DMS53 treated with DMSO at 0.1 percent for 48 hours (cell line): Measurements from ENCODE around the gene SH2D4B.
"Not testable (repeated sequence)": the region's sequence is repeated elsewhere in the genome, so short reads cannot be mapped to it uniquely, and the experiment has no call there.

Experiments
- DNase-seq: peaks from one replicate; lab custom pipeline; 2025; ENCODE audit not compliant: unreplicated experiment; lab: John Stamatoyannopoulos, UW

The SH2D4B gene

DNA sequence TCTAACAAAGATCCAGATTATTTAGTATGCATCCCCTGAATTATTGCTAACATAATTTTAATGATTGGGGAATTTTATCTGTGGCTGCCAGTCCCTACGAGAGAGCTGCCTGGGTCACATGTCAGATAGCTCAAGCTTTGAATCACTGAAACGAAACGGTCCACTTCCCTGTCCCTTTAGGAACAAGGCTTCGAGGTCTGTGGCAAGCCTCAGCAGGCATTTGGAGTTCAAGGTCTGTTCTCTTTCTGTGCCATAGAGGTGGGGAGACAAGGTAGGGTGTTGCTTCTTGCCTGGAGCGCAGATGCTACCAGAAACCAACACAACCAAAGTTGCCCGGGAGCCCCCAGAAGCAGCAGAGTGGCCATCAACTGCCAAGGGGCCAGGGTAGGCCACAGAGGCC lies 13.9 kb upstream of the SH2D4B start:
- DNase-seq: no peak

- DNase-seq: no peak
Observed at GRCh38 chr10:80524190-80524909, 13.4 kb upstream of the SH2D4B start.

DNA sequence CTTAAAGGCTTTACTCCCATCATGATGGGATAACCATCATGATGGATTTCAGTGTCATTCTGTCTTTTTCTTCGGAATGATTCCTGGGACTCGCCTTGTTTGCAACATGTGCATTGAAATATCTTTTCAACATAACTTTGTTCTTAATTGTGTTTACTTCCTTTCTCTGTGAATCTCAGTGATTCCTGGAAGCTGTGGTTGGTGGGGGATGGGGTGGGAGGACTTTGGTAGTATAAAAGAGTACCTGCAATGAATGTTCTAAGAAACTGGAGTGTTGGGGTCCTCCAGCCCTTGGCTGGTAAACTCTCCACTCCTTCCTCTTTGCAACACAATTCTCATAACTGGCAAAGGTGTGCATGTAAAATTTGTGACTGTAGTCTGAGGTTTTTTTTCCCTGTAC lies 11.5 kb upstream of the SH2D4B start:
- no peak for DNase-seq

DNA sequence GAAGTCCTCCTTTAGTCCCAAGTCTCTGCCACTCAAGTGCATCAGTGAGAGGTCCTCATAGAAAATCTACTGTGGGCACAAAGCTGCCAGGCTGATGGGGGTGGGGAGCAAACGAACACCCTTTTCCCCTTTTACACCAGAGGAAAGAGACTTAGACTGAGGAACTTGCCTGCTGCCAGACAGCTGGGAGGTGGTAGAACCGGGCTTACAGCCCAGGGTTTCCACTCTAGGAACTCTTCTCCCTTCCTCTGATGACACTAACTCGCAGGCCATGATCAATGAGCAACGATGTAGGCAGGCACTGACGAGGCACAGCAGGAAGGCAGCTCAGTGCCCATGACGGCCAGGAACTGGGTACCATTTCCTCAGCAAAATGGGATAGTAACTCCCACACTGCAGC lies 11.0 kb upstream of the SH2D4B start:
- DNase-seq: no peak

DNA sequence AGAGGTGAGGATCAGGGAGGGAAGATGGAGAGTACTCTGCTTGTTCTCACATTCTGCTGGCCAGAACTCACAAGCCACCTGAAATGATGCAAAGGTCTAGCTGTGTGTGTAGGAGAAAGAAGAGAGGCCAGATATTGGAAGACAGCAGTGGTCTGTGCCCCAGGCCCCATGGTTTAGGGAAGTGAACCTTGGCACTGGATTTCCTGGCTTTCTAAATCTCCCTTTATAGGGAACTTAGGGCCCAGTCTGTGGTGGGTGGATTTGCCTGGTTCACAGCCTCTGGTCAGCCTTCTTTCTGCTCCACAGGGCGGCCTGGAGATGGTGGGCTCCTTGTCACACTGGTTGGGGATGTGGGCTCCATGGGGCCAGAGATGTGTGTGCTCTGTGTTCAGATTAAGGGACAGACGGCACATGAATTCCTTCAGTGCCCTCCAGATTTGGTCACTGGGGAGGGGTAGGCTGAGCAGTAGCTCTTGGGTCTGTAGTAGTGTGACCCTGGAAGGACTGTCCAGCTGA lies 9.5 kb upstream of the SH2D4B start:
- no peak for DNase-seq

GRCh38 chr10:80528901-80529300 lies 8.8 kb upstream of the SH2D4B start:
- DNase-seq: no peak

GRCh38 chr10:80529604-80530003 lies 8.1 kb upstream of the SH2D4B start:
- no peak for DNase-seq

- no peak for DNase-seq
Observed at GRCh38 chr10:80530251-80530650, 7.5 kb upstream of the SH2D4B start.

DNA sequence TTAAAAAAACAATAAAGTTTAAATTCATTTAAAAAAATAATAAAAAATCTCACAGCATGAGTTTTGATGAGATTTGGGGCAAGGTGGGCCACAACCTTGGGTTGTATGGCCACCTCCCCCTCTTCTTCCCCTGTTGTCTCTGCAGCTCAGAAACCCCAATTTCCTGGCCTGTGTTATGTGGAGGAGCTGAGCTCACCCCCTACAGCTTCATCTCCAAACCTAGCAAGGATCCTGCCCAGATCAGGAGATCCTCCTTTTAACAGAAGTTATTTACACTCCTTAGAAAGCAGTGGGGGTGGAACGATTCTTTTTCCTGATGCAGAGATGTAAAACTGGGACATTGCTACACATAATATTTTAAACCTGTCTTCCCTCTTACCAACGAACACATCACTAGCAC lies 6.9 kb upstream of the SH2D4B start:
- no peak for DNase-seq

DNA sequence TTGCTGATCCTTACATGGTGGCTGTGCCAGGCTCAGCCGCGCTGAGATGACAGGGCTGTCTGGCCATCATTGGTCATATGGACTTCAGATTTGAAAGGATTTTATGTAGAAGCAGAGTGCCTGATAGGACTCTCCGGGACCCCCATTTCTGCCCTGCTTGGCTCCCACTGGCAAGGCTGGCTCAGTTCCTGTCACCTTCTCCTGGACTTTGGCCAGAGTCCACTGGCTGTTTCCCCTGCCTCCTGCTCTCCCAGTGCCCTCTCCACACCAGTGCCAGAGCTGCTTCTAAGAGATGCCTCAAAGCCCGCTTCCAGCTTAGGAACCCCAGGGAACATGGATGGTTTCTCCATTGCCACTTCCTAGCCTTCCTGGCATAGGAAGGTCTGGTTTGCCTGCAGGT lies 5.1 kb upstream of the SH2D4B start:
- DNase-seq: no peak

DNA sequence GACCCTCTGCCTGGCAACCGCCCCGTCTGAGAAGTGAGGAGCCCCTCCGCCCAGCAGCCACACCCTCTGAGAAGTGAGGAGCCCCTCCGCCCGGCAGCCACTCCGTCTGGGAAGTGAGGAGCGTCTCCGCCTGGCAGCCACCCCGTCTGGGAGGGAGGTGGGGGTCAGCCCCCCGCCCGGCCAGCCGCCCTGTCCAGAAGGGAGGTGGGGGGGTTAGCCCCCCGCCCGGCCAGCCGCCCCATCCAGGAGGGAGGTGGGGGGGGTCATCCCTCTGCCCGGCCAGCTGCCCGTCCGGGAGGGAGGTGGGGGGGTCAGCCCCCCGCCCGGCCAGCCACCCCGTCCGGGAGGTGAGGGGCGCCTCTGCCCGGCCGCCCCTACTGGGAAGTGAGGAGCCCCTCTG lies 3.6 kb upstream of the SH2D4B start:
- not testable (repeated sequence) for DNase-seq

- not testable (repeated sequence) for DNase-seq
Observed at GRCh38 chr10:80534646-80535045, 3.1 kb upstream of the SH2D4B start.

DNA sequence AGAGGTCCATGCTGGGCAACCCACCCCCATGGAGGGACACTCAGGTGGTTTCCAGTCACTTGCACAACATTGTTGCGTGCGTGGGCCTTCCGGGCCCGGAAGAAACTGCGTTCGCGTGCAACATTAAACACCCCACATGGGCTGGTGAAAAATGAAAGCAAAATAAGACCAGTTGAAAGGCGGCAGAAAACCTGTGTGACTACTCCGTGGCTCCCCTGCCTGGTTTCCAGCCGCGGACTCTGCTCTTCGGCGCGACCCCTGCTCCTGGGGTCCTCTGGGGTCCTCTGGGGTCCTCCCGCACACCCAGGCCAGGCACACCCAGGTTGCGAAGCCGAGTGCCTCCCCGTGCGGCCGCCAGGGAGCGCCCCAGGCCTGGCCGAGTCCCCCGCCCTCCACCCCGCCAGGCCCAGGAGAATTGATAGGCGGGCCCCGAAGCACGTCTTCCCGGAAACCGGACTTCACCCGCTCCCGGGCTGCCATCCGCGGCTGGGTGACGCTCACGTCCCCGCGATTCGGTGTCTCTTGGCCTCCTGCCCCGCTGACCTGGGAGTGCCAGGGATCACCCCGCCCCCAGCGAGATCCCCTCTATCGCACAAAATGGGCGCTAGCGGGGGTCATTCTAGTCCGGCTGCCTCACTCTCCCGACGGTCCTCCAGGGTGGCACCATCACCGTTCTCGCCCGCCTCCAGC lies 1.9 kb upstream of the SH2D4B start:
- peak; percentile 71 for DNase-seq

- DNase-seq: no peak
Observed at GRCh38 chr10:80536361-80536835, 1.3 kb upstream of the SH2D4B start.

DNA sequence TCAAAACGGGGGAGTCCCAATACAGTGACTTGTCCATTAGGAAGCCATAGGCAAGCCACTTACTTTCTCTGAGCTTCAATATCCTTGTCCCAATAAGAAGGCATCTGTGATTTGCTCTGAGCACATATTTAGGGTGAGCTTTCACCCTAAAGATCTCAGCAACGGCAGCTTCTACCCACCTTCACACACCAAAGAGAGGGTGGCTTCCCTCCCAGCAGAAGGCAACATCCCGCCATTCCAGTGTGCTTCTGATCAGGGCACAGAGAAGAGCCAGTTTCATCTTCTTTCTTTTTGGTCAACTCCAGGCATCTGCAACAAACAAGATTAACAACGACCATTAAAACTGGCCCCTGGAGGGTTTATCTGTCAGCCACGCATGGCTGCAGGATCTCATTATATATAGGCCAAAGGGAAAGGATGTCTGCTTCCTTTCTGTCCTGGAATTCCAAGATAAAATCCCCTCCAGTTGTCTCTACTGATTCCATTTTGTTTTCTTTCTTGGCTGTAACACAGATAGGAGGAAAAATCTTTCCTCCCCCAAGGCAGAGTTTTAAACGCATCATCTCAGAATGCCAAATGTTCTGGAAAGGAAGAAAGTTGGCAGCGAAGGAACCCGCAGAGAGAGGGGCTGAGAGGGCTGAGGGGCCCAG lies 491 bp upstream of the SH2D4B start:
- DNase-seq: no peak

DNA sequence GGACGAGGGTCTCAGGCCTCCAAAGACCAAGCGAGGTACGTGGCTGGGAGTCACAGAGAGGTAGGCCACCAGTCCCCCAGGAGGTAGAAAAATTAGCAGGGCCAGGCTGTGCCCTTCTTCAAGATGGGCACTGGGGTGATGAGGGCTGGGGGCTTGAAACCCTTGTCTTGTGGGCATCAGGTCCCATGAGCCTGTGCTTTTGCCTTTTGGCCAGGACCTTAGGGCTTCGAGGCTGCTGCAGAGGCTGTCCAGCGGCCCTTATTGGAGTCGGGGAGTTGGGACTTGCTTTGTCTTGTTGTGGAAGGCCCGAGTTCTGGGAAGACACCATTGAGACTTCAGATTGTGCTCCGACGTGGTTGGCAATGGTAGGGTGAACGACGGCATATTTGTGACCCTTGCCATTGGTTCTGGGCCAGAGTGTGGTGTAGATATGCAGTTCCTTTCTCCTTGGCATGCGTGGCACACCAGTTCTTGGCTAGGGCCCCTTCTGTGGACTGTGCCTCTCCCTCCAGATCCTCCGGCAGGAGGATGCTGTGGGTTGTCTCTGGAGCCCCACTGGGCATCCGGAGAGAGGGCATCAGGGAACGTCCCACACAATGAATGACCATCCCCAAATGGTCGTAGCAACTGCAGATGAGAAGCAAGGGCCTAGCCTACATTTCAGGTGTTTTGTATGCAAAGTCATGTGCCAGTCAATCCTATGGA lies 931 bp downstream of the SH2D4B start:
- no peak for DNase-seq

GRCh38 chr10:80539421-80540031 lies 1.8 kb downstream of the SH2D4B start:
- no peak for DNase-seq

DNA sequence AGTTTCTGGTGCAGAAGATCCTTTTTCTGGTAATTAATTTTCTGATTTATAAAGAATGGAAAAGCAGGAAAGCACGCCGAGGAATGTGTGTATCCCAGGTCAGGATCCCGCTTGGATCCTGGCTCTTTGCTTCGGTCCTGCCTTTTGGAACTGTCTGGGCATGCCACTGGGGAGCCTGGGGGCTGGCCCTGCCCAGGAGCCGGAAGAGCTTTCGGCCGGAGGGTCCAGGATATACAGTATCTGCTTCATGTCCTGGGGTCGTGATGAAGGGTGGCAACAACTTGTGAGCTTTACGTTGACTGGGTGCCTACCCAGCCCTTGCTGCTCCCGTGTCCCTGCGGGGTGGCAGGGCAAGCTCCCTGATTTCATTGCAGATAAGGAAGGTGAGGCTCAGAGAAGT lies 2.4 kb downstream of the SH2D4B start:
- no peak for DNase-seq

- no peak for DNase-seq
Observed at GRCh38 chr10:80540618-80540980, 2.9 kb downstream of the SH2D4B start.

DNA sequence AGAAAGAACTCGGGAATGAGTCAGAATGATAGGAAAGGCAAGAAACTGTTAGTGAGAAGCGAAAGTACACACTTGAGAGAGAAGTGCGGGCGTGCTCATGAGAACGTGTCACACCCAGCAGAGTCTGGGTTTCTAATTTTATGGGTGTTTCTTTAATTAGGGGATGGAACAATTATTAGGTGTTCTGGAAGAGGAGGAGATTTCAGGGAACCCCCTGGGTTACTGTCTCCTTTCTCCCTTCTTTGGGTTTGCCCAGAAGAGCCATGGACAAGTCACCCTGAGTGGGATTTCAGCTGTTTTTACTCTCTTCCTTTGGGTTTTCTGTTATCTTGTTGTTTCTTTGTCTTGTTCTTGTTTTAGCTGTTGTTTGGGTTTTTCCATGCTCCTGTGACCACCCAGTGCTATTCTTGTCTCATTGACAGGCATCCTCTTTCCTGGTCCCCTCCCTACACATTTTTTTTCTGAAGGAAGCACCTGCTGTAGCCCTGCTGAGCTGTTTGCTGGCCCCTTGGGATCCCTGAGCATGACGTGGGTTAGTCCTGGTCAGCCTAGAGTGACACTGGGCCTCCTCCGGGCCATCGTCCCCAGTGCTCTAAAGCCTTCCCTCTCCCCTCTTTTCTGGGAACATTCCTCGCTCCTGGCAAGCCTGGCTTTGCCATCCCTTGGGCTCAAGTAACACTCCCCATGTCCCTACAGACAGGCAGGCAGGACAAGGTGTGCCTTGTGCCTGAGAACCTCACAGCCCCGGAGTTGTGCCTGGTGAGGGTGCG lies 3.5 kb downstream of the SH2D4B start:
- no peak for DNase-seq
